IMR-90 (cell line): ENCODE results near the gene TOP2A.

Experiments
- BHLHE40 ChIP-seq: fragments of 150-350 bp; IDR thresholded peaks from 2 replicates; pipeline ENCODE4 v1.6.1; 2016; ENCODE audit warnings: mild to moderate bottlenecking, low read depth, low read length
- CEBPB ChIP-seq: IDR thresholded peaks from 2 replicates; pipeline ENCODE4 v1.6.1; 2012; ENCODE audit warnings: low read depth, low read length, improper control_type of control experiment
- CHD1 ChIP-seq: IDR thresholded peaks from 2 replicates; pipeline ENCODE4 v1.6.1; 2012; ENCODE audit warnings: low read depth, low read length, improper control_type of control experiment
- CTCF ChIP-seq: conservative IDR thresholded peaks from 2 replicates; pipeline ENCODE4 v1.5.1; 2012; ENCODE audit warnings: mild to moderate bottlenecking, low read depth, low read length, improper control_type of control experiment
- FOS ChIP-seq: fragments of 150-350 bp; IDR thresholded peaks from 2 replicates; pipeline ENCODE4 v1.6.1; 2016; ENCODE audit warnings: low read depth, low read length
- MXI1 ChIP-seq: IDR thresholded peaks from 2 replicates; pipeline ENCODE4 v1.6.1; 2012; ENCODE audit warnings: low read depth, mild to moderate bottlenecking, low read length, moderate library complexity, borderline replicate concordance
- POLR2A ChIP-seq: IDR thresholded peaks from 2 replicates; pipeline ENCODE4 v1.6.1; 2012; ENCODE audit warnings: mild to moderate bottlenecking, low read depth, low read length
- RAD21 ChIP-seq: IDR thresholded peaks from 2 replicates; pipeline ENCODE4 v1.6.1; 2012; ENCODE audit warnings: low read length, improper control_type of control experiment
- RCOR1 ChIP-seq: IDR thresholded peaks from 2 replicates; pipeline ENCODE4 v1.6.1; 2012; ENCODE audit warnings: mild to moderate bottlenecking, low read length, improper control_type of control experiment; ENCODE audit not compliant: insufficient replicate concordance
- RFX5 ChIP-seq: IDR thresholded peaks from 2 replicates; pipeline ENCODE4 v1.8.0; 2012; ENCODE audit warnings: low read depth, mild to moderate bottlenecking, low read length, moderate library complexity
- SMC3 ChIP-seq: fragments of 150-350 bp; IDR thresholded peaks from 2 replicates; pipeline ENCODE4 v1.6.1; 2016; ENCODE audit warnings: low read depth, mild to moderate bottlenecking, antibody characterized with exemption, low read length, moderate library complexity
- TF ChIP-seq, protein P1 (sequence below): fragments of 150-350 bp; IDR thresholded peaks from 2 replicates; pipeline ENCODE4 v1.6.1; 2017; ENCODE audit warnings: mild to moderate bottlenecking, antibody characterized with exemption, low read length, low read depth

DNA sequence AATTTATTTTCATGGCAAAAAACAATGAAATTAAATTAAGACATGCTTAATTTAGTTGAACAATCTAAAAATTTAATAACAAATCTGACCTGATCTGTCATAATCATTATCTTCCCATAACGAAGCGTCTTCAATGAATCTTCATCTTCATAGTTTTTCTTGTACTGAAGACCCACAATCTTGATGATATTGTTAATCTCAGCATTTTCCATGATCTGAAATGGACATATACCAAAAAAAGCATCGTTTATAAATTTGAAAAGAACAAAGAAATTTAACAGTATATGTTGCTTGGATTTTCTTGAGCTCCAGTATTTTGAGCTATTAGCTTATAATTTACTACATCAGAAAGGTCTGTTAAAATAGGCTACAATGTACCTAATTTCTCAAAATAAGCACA lies 10.2 kb downstream of the TOP2A start:
- TF ChIP-seq POLR2A (no peak), CTCF (no peak), BHLHE40 (no peak), RFX5 (no peak), MXI1 (no peak), SMC3 (no peak), CEBPB (no peak), RAD21 (no peak), FOS (no peak), RCOR1 (no peak), CHD1 (no peak)
- TF ChIP-seq, protein P1, sequence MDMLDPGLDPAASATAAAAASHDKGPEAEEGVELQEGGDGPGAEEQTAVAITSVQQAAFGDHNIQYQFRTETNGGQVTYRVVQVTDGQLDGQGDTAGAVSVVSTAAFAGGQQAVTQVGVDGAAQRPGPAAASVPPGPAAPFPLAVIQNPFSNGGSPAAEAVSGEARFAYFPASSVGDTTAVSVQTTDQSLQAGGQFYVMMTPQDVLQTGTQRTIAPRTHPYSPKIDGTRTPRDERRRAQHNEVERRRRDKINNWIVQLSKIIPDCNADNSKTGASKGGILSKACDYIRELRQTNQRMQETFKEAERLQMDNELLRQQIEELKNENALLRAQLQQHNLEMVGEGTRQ, result no peak
